WTC11 (cell line): ENCODE results near the gene NR2C2AP. TPM values are rescaled to one million over a fixed set of nuclear protein-coding genes. Genes with fewer than 3 reads are reported as not detected.

Source experiments
- ATAC-seq: fragments of 200-7000 bp; cut with Tn5 transposase; 2 replicates; pipeline ENCODE4 v1.10.0; 2021; ENCODE audit warnings: mild to moderate bottlenecking, moderate library complexity
- CTCF ChIA-PET: fragments of 300-600 bp; sonication (Branson Sonifier 250); formaldehyde crosslinking; loops from one replicate; lab custom pipeline; 2021; ENCODE audit warnings: antibody characterized with exemption; lab: Charles Lee
- POLR2A ChIA-PET: fragments of 350-600 bp; sonication (Branson Sonifier 250); formaldehyde crosslinking; loops from one replicate; lab custom pipeline; 2021; ENCODE audit warnings: antibody characterized with exemption; lab: Charles Lee
- DNase-seq: peaks from one replicate; pipeline ENCODE4 v3.0.0; 2021; ENCODE audit warnings: low spot score
- H3K27ac Mint-ChIP-seq: 2 replicates; pipeline ENCODE4 v1.8.0; 2021; ENCODE audit warnings: mixed read lengths
- H3K27me3 Mint-ChIP-seq: 2 replicates; pipeline ENCODE4 v1.8.0; 2021; ENCODE audit warnings: low read depth, mild to moderate bottlenecking, moderate library complexity, mixed read lengths
- H3K36me3 Mint-ChIP-seq: 2 replicates; pipeline ENCODE4 v1.8.0; 2021; ENCODE audit warnings: mixed read lengths
- H3K4me1 Mint-ChIP-seq: 2 replicates; pipeline ENCODE4 v1.8.0; 2022; ENCODE audit warnings: mixed read lengths
- H3K4me3 Mint-ChIP-seq: 2 replicates; pipeline ENCODE4 v1.8.0; 2021; ENCODE audit warnings: mild to moderate bottlenecking, moderate library complexity, mixed read lengths
- H3K9me3 Mint-ChIP-seq: 2 replicates; pipeline ENCODE4 v1.8.0; 2021; ENCODE audit warnings: mixed read lengths
- CBFB ChIP-seq: sonication (generic); formaldehyde crosslinking; IDR thresholded peaks from 2 replicates; pipeline ENCODE4 v1.8.1; 2022; ENCODE audit warnings: mild to moderate bottlenecking, low read depth, missing genetic modification reagents
- CREB1 ChIP-seq: sonication (generic); formaldehyde crosslinking; IDR thresholded peaks from 2 replicates; pipeline ENCODE4 v1.8.0; 2023; ENCODE audit warnings: mild to moderate bottlenecking, missing genetic modification reagents
- E2F1 ChIP-seq: sonication (generic); formaldehyde crosslinking; IDR thresholded peaks from 2 replicates; pipeline ENCODE4 v1.8.0; 2022; ENCODE audit warnings: mild to moderate bottlenecking, missing genetic modification reagents
- EMX1 ChIP-seq: fragments of 250-450 bp; sonication (Bioruptor Pico); IDR thresholded peaks from 2 replicates; pipeline ENCODE4 v1.8.0; 2021; ENCODE audit warnings: mild to moderate bottlenecking
- ETV6 ChIP-seq: sonication (generic); formaldehyde crosslinking; IDR thresholded peaks from 2 replicates; pipeline ENCODE4 v1.8.1; 2022; ENCODE audit warnings: mild to moderate bottlenecking, missing genetic modification reagents
- FOXK1 ChIP-seq: sonication (generic); formaldehyde crosslinking; IDR thresholded peaks from 2 replicates; pipeline ENCODE4 v1.8.0; 2022; ENCODE audit warnings: mild to moderate bottlenecking, moderate library complexity, missing genetic modification reagents
- FOXP1 ChIP-seq: sonication (generic); formaldehyde crosslinking; IDR thresholded peaks from 2 replicates; pipeline ENCODE4 v1.8.0; 2022; ENCODE audit warnings: missing genetic modification reagents, mild to moderate bottlenecking, moderate library complexity, borderline replicate concordance
- GABPB1 ChIP-seq: sonication (generic); formaldehyde crosslinking; IDR thresholded peaks from 2 replicates; pipeline ENCODE4 v1.8.1; 2023; ENCODE audit warnings: mild to moderate bottlenecking, missing genetic modification reagents
- GTF2I ChIP-seq: fragments of 250-450 bp; sonication (Bioruptor Pico); conservative IDR thresholded peaks from 2 replicates; pipeline ENCODE4 v1.4.0; 2021; ENCODE audit warnings: mild to moderate bottlenecking
- IRF2 ChIP-seq: sonication (generic); formaldehyde crosslinking; IDR thresholded peaks from 2 replicates; pipeline ENCODE4 v1.8.0; 2022; ENCODE audit warnings: low read depth, missing genetic modification reagents, borderline replicate concordance
- NFYB ChIP-seq: sonication (generic); formaldehyde crosslinking; conservative IDR thresholded peaks from 2 replicates; pipeline ENCODE4 v1.8.0; 2022; ENCODE audit warnings: low read depth, missing genetic modification reagents
- SMAD3 ChIP-seq: sonication (generic); formaldehyde crosslinking; IDR thresholded peaks from 2 replicates; pipeline ENCODE4 v1.8.0; 2022; ENCODE audit warnings: missing genetic modification reagents, mild to moderate bottlenecking, borderline replicate concordance
- SP1 ChIP-seq: sonication (generic); formaldehyde crosslinking; conservative IDR thresholded peaks from 2 replicates; pipeline ENCODE4 v1.8.1; 2022; ENCODE audit warnings: missing genetic modification reagents
- TEAD4 ChIP-seq: sonication (generic); formaldehyde crosslinking; IDR thresholded peaks from 2 replicates; pipeline ENCODE4 v1.8.0; 2022; ENCODE audit warnings: mild to moderate bottlenecking, missing genetic modification reagents
- TP53 ChIP-seq: sonication (generic); formaldehyde crosslinking; IDR thresholded peaks from 2 replicates; pipeline ENCODE4 v1.8.1; 2023; ENCODE audit warnings: mild to moderate bottlenecking, missing genetic modification reagents
- ZBTB21 ChIP-seq: sonication (generic); formaldehyde crosslinking; IDR thresholded peaks from 2 replicates; pipeline ENCODE4 v1.8.1; 2023; ENCODE audit warnings: mild to moderate bottlenecking, missing genetic modification reagents, borderline replicate concordance
- ZBTB43 ChIP-seq: sonication (generic); formaldehyde crosslinking; IDR thresholded peaks from 2 replicates; pipeline ENCODE4 v1.8.1; 2023; ENCODE audit warnings: mild to moderate bottlenecking, missing genetic modification reagents
- ZMAT4 ChIP-seq: fragments of 250-450 bp; sonication (Bioruptor Pico); IDR thresholded peaks from 2 replicates; pipeline ENCODE4 v1.9.0; 2021; ENCODE audit warnings: mild to moderate bottlenecking
- ZNF121 ChIP-seq: sonication (generic); formaldehyde crosslinking; IDR thresholded peaks from 2 replicates; pipeline ENCODE4 v1.8.0; 2023; ENCODE audit warnings: missing genetic modification reagents
- ZNF232 ChIP-seq: sonication (generic); formaldehyde crosslinking; IDR thresholded peaks from 2 replicates; pipeline ENCODE4 v1.8.0; 2022; ENCODE audit warnings: mild to moderate bottlenecking, missing genetic modification reagents
- ZNF396 ChIP-seq: fragments of 250-450 bp; sonication (Bioruptor Pico); IDR thresholded peaks from 2 replicates; pipeline ENCODE4 v1.8.0; 2021; ENCODE audit warnings: mild to moderate bottlenecking, moderate library complexity, borderline replicate concordance
- ZNF423 ChIP-seq: fragments of 250-450 bp; sonication (Bioruptor Pico); IDR thresholded peaks from 2 replicates; pipeline ENCODE4 v2.1.2; 2022; ENCODE audit warnings: mild to moderate bottlenecking, moderate library complexity
- total RNA-seq: library from RNA; stranded (reverse); gene quantifications from 3 replicates; pipeline ENCODE4 v1.2.3, GENCODE V29; 2021
- TF ChIP-seq, protein P1 (sequence below): sonication (generic); formaldehyde crosslinking; IDR thresholded peaks from 2 replicates; pipeline ENCODE4 v1.8.1; 2023; ENCODE audit warnings: mild to moderate bottlenecking, missing genetic modification reagents, moderate library complexity
- TF ChIP-seq, protein P2 (sequence below): sonication (generic); formaldehyde crosslinking; IDR thresholded peaks from 2 replicates; pipeline ENCODE4 v1.8.0; 2022; ENCODE audit warnings: mild to moderate bottlenecking, missing genetic modification reagents
- TF ChIP-seq, protein P3 (sequence below): sonication (generic); formaldehyde crosslinking; IDR thresholded peaks from 2 replicates; pipeline ENCODE4 v1.8.0; 2023; ENCODE audit warnings: missing genetic modification reagents, mild to moderate bottlenecking, borderline replicate concordance

The NR2C2AP gene
- total RNA-seq, 1 experiment from 2014 or later: 24.9 TPM

- H3K4me3 Mint-ChIP-seq: peak overlapping the region; percentile 96
- TF ChIP-seq SMAD3: no peak
- TF ChIP-seq, protein P1, sequence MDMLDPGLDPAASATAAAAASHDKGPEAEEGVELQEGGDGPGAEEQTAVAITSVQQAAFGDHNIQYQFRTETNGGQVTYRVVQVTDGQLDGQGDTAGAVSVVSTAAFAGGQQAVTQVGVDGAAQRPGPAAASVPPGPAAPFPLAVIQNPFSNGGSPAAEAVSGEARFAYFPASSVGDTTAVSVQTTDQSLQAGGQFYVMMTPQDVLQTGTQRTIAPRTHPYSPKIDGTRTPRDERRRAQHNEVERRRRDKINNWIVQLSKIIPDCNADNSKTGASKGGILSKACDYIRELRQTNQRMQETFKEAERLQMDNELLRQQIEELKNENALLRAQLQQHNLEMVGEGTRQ (CRISPR knock-in tag): peak; percentile 68
- H3K9me3 Mint-ChIP-seq: no peaks in the 10 kb centered on the region
- H3K27me3 Mint-ChIP-seq: no peaks in the 10 kb centered on the region
- H3K4me1 Mint-ChIP-seq: peaks cover 15% of the 10 kb centered on the region; the same call in 1 of the 2 replicates
- ChIA-PET POLR2A (interaction anchor here (0.6 to 1.4 kb wide), 3 partner anchors 10 to 131 kb away, joined by 3 to 9 read pairs (median 4); partner anchors contain the start of gene NR2C2AP), CTCF (interaction anchor here (0.6 to 2.5 kb wide), 12 partner anchors 10 to 361 kb away, joined by 3 to 12 read pairs (median 4); partner anchors contain the start of genes DDX49, NCAN and NR2C2AP)
- no peak for DNase-seq
- H3K27ac Mint-ChIP-seq: peak overlapping the region; percentile 88
- no peak for ATAC-seq
- H3K36me3 Mint-ChIP-seq: peaks cover 5% of the 10 kb centered on the region; the same call in 1 of the 2 replicates
Measured at GRCh38 chr19:19192910-19193423, 10.2 kb downstream of the NR2C2AP start.

DNA sequence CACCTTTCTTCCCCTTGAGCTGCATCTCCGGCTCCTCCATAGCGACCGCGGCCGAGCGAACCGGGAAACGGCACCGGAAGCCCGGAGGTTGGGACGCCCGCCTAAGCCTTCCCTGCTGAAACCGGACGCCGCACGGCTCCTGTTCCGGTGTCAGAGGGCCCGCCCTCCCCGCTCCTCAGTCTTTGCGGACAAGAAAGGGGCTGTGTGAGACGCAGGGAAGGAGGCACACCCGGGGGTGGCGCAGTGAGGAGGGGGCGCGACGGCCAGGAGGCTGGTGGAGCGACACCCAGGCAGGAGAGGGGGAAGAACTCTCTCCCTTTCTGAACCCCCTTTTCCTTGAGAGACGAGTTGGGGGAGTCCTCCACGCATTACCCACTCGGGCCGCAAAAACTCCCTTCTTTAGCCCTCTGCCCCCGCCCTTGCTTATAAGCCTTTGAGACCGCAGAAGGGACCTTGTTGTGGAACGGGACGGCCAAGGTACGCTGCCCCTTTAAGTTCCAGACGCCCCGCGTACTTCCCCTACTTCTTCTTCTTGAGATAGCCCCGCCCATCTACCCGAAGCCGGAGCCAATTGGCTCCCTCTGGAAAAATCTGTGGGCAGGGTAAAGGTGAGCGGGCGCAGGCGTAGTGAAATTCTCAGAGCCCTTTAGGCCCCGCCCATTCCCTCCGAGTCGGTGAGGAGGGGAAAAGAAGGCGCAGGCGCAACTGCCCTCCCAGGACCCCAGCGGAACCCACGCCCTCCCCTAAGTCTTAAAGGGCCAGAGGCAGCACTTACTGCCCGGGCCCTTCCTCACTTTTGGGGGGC lies 10.9 kb downstream of the NR2C2AP start, which contains the start of the genes BORCS8 and RFXANK:
TSS of gene BORCS8 (minus strand) at position 75 of the 805 bp plus-strand sequence. CDS start at position 40, 35 bp downstream.
TSS of gene RFXANK (plus strand) at position 181 of the 805 bp plus-strand sequence. CDS start 1,689 bp downstream, outside the sequence.
- peak within 1 kb of the TSS; percentile 96 for H3K4me3 Mint-ChIP-seq
- DNase-seq: peak; percentile 100
- CTCF ChIA-PET: interaction anchor here (0.5 to 2.5 kb wide), 15 partner anchors 11 to 362 kb away, joined by 3 to 12 read pairs (median 3); partner anchors contain the start of genes DDX49, NCAN and NR2C2AP
- peak within 1 kb of the TSS; percentile 97 for H3K27ac Mint-ChIP-seq
- no peaks in the 10 kb centered on the region for H3K27me3 Mint-ChIP-seq
- ATAC-seq: peak; percentile 93
- peaks cover 15% of the 10 kb centered on the region; the same call in 1 of the 2 replicates for H3K4me1 Mint-ChIP-seq
- POLR2A ChIA-PET: interaction anchor here (0.6 to 1.5 kb wide), 4 partner anchors 11 to 132 kb away, joined by 3 to 9 read pairs (median 6); partner anchors contain the start of gene NR2C2AP
- no peaks in the 10 kb centered on the region for H3K9me3 Mint-ChIP-seq
- peaks cover 4% of the 10 kb centered on the region; the same call in 1 of the 2 replicates for H3K36me3 Mint-ChIP-seq
- TF ChIP-seq ZNF396: no peak
- TF ChIP-seq ZNF232: 0 out of 2 replicates have a peak, but pooled peaks have one; percentile 61
- 0 out of 2 replicates have a peak, but pooled peaks have one; percentile 48 for TF ChIP-seq E2F1 (CRISPR knock-in tag)
- TF ChIP-seq CBFB (CRISPR knock-in tag): no peak
- no peak for TF ChIP-seq TEAD4 (CRISPR knock-in tag)
- peak; percentile 74 for TF ChIP-seq SP1 (CRISPR knock-in tag)
- TF ChIP-seq ETV6 (CRISPR knock-in tag): peak; percentile 94
- TF ChIP-seq EMX1 (CRISPR knock-in tag): 0 out of 2 replicates have a peak, but pooled peaks have one; percentile 68
- peak; percentile 77; the same call in 1 of the 2 replicates for TF ChIP-seq ZBTB43 (CRISPR knock-in tag)
- TF ChIP-seq, protein P2, sequence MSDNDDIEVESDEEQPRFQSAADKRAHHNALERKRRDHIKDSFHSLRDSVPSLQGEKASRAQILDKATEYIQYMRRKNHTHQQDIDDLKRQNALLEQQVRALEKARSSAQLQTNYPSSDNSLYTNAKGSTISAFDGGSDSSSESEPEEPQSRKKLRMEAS (CRISPR knock-in tag): peak; percentile 77
- TF ChIP-seq GTF2I: 0 out of 2 replicates have a peak, but pooled peaks have one; percentile 3
- TF ChIP-seq ZNF121 (CRISPR knock-in tag): 0 out of 2 replicates have a peak, but pooled peaks have one; percentile 7
- TF ChIP-seq GABPB1 (CRISPR knock-in tag): peak; percentile 91
- no peak for TF ChIP-seq ZNF423 (CRISPR knock-in tag)
- TF ChIP-seq FOXK1 (CRISPR knock-in tag): peak; percentile 81; the same call in 1 of the 2 replicates
- TF ChIP-seq CREB1 (CRISPR knock-in tag): peak; percentile 72; the same call in 1 of the 2 replicates
- no peak for TF ChIP-seq NFYB (CRISPR knock-in tag)
- TF ChIP-seq ZMAT4: 0 out of 2 replicates have a peak, but pooled peaks have one; percentile 13
- TF ChIP-seq, protein P3, sequence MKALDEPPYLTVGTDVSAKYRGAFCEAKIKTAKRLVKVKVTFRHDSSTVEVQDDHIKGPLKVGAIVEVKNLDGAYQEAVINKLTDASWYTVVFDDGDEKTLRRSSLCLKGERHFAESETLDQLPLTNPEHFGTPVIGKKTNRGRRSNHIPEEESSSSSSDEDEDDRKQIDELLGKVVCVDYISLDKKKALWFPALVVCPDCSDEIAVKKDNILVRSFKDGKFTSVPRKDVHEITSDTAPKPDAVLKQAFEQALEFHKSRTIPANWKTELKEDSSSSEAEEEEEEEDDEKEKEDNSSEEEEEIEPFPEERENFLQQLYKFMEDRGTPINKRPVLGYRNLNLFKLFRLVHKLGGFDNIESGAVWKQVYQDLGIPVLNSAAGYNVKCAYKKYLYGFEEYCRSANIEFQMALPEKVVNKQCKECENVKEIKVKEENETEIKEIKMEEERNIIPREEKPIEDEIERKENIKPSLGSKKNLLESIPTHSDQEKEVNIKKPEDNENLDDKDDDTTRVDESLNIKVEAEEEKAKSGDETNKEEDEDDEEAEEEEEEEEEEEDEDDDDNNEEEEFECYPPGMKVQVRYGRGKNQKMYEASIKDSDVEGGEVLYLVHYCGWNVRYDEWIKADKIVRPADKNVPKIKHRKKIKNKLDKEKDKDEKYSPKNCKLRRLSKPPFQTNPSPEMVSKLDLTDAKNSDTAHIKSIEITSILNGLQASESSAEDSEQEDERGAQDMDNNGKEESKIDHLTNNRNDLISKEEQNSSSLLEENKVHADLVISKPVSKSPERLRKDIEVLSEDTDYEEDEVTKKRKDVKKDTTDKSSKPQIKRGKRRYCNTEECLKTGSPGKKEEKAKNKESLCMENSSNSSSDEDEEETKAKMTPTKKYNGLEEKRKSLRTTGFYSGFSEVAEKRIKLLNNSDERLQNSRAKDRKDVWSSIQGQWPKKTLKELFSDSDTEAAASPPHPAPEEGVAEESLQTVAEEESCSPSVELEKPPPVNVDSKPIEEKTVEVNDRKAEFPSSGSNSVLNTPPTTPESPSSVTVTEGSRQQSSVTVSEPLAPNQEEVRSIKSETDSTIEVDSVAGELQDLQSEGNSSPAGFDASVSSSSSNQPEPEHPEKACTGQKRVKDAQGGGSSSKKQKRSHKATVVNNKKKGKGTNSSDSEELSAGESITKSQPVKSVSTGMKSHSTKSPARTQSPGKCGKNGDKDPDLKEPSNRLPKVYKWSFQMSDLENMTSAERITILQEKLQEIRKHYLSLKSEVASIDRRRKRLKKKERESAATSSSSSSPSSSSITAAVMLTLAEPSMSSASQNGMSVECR: peak; percentile 94
- no peak for TF ChIP-seq IRF2 (CRISPR knock-in tag)
- peak; percentile 76 for TF ChIP-seq FOXP1 (CRISPR knock-in tag)
- TF ChIP-seq ZBTB21 (CRISPR knock-in tag): 0 out of 2 replicates have a peak, but pooled peaks have one; percentile 57
- 0 out of 2 replicates have a peak, but pooled peaks have one; percentile 48 for TF ChIP-seq TP53 (CRISPR knock-in tag)
